Esophagus squamous epithelium (tissue), 4 donors: ENCODE measurements around the gene RSBN1.

Experiments used
- CTCF ChIP-seq, 6 experiments: fragments of 450-650 bp in 4 of 6; fragments of 200-600 bp in 2 of 6; sonication (generic) in 2 of 6; IDR thresholded peaks; one replicate each; pipeline ENCODE4 v1.5.1; 2016 to 2019; ENCODE audit warnings: antibody characterized with exemption in 6 of 6, mild to moderate bottlenecking in 4 of 6, moderate library complexity in 4 of 6
- POLR2A ChIP-seq, 4 donors: fragments of 450-650 bp; IDR thresholded peaks; one replicate each; pipeline ENCODE4 v1.6.1; 2017; ENCODE audit warnings: antibody characterized with exemption in 4 of 4, mild to moderate bottlenecking in 4 of 4, moderate library complexity in 3 of 4

GRCh38 chr1:113744114-113744513 is 68.2 kb downstream of the RSBN1 start:
- TF ChIP-seq POLR2A (IDR thresholded peaks at IDR 0.05) (no peak), CTCF (IDR thresholded peaks at IDR 0.05) (no peak)
